Breast epithelium (tissue), 4 donors: Measurements from ENCODE around the gene ELOVL7. TPM values are rescaled to one million over a fixed set of nuclear protein-coding genes. Genes with fewer than 3 reads are reported as not detected.
"Not testable (repeated sequence)": the region's sequence is repeated elsewhere in the genome, so short reads cannot be mapped to it uniquely, and the experiment has no call there.

ENCODE experiments used
- DNase-seq, 2 donors: peaks; one replicate each; pipeline ENCODE4 v3.0.0-alpha.2; 2019; ENCODE audit warnings: low spot score in 2 of 2
- H3K27ac ChIP-seq, 2 donors: fragments of 200-600 bp; sonication (generic) in 1 of 2; one replicate each; pipeline ENCODE4 v1.5.1; 2016 to 2019; ENCODE audit warnings: mild to moderate bottlenecking in 1 of 2
- H3K27me3 ChIP-seq, 2 donors: fragments of 200-600 bp; sonication (generic) in 1 of 2; one replicate each; pipeline versions ENCODE4 v1.5.1 to v1.6.0; 2017 to 2019; ENCODE audit warnings: control low read depth in 1 of 2, mild to moderate bottlenecking in 1 of 2
- H3K36me3 ChIP-seq: fragments of 200-600 bp; one replicate; pipeline ENCODE4 v1.5.1; 2019
- H3K4me1 ChIP-seq, 2 donors: fragments of 200-600 bp; sonication (generic); one replicate each; pipeline ENCODE4 v1.5.1; 2016 to 2019; ENCODE audit warnings: control low read depth in 1 of 2
- H3K4me3 ChIP-seq, 3 donors: fragments of 200-600 bp; sonication (generic); 1 replicate in 2 of 3; 2 replicates in 1 of 3; pipeline ENCODE4 v1.5.1; 2016 to 2019; ENCODE audit warnings: mild to moderate bottlenecking in 3 of 3, moderate library complexity in 2 of 3
- H3K9me3 ChIP-seq, 2 donors: fragments of 200-600 bp; sonication (generic) in 1 of 2; one replicate each; pipeline ENCODE4 v1.5.1; 2016 to 2019; ENCODE audit warnings: control low read depth in 1 of 2
- CTCF ChIP-seq, 3 donors: fragments of 450-650 bp; IDR thresholded peaks; one replicate each; pipeline ENCODE4 v1.5.1; 2016 to 2017; ENCODE audit warnings: antibody characterized with exemption in 3 of 3, mild to moderate bottlenecking in 3 of 3, moderate library complexity in 3 of 3
- POLR2A ChIP-seq: fragments of 450-650 bp; IDR thresholded peaks from one replicate; pipeline ENCODE4 v1.6.1; 2016; ENCODE audit warnings: antibody characterized with exemption, mild to moderate bottlenecking, moderate library complexity
- POLR2AphosphoS5 ChIP-seq, 3 donors: sonication (generic); formaldehyde crosslinking; IDR thresholded peaks; one replicate each; pipeline ENCODE4 v1.6.1; 2017; ENCODE audit warnings: antibody characterized with exemption in 3 of 3
- intact Hi-C: fragments of 100-400 bp; cut with DNase I; formaldehyde crosslinking; loops from one replicate; pipeline ENCODE4 v1.15.1; 2023; ENCODE audit warnings: low total_unique reads
- total RNA-seq, 3 donors: library from RNA; depleted of rRNA; stranded (reverse); fragments of >200 nt; gene quantifications; one replicate each; pipeline ENCODE4 v1.1.0, GENCODE V29; 2016

The ELOVL7 gene
- total RNA-seq, 3 donors from 2014 or later = 3.9 to 7.5 (median 6.1) TPM

- no peaks in the 10 kb centered on the region for H3K4me1 ChIP-seq
- no peaks in the 10 kb centered on the region for H3K27me3 ChIP-seq
- no peaks in the 10 kb centered on the region for H3K9me3 ChIP-seq
- H3K27ac ChIP-seq = no peak overlapping the region
- no peak for DNase-seq
- TF ChIP-seq POLR2A (no peak), CTCF (IDR thresholded peaks at IDR 0.05) (no peak), POLR2AphosphoS5 (IDR thresholded peaks at IDR 0.05) (no peak)
- H3K4me3 ChIP-seq = no peak overlapping the region
- no peaks in the 10 kb centered on the region for H3K36me3 ChIP-seq
- intact Hi-C loops = no loop called here
These were observed 119.9 kb downstream of the ELOVL7 start for GRCh38 chr5:60724126-60724525.

- H3K4me3 ChIP-seq = no peak overlapping the region
- no peak overlapping the region for H3K27ac ChIP-seq
- intact Hi-C loops = no loop called here
These were observed 121.7 kb downstream of the ELOVL7 start for GRCh38 chr5:60722416-60722815.

GRCh38 chr5:60719329-60719728 lies 124.7 kb downstream of the ELOVL7 start:
- H3K4me3 ChIP-seq = no peak overlapping the region
- intact Hi-C loops = no loop called here
- H3K4me1 ChIP-seq = no peaks in the 10 kb centered on the region
- no peak for DNase-seq
- H3K9me3 ChIP-seq = peaks cover 0 to 5% of the 10 kb centered on the region in 2 donors
- H3K27ac ChIP-seq = no peak overlapping the region
- H3K36me3 ChIP-seq = no peaks in the 10 kb centered on the region
- no peaks in the 10 kb centered on the region for H3K27me3 ChIP-seq
- no peak for TF ChIP-seq CTCF (IDR thresholded peaks at IDR 0.05)
- TF ChIP-seq POLR2AphosphoS5 (IDR thresholded peaks at IDR 0.05) = no peak
- no peak for TF ChIP-seq POLR2A

More at GRCh38 chr5:60722416-60722815, 121.7 kb downstream of the ELOVL7 start:
- Histone ChIP-seq H3K27me3 (no peaks in the 10 kb centered on the region), H3K4me1 (no peaks in the 10 kb centered on the region), H3K9me3 (no peaks in the 10 kb centered on the region), H3K36me3 (no peaks in the 10 kb centered on the region)
- DNase-seq = no peak
- no peak for TF ChIP-seq CTCF (IDR thresholded peaks at IDR 0.05)
- no peak for TF ChIP-seq POLR2AphosphoS5 (IDR thresholded peaks at IDR 0.05)
- TF ChIP-seq POLR2A = no peak

- no peaks in the 10 kb centered on the region for H3K4me1 ChIP-seq
- intact Hi-C loops = no loop called here
- H3K27me3 ChIP-seq = no peaks in the 10 kb centered on the region
- H3K36me3 ChIP-seq = no peaks in the 10 kb centered on the region
- TF ChIP-seq CTCF (IDR thresholded peaks at IDR 0.05) (no peak), POLR2A (no peak), POLR2AphosphoS5 (IDR thresholded peaks at IDR 0.05) (no peak)
- no peak for DNase-seq
- no peak overlapping the region for H3K27ac ChIP-seq
- H3K9me3 ChIP-seq = peaks cover 0 to 5% of the 10 kb centered on the region in 2 donors
- H3K4me3 ChIP-seq = no peak overlapping the region
These were observed 125.7 kb downstream of the ELOVL7 start for GRCh38 chr5:60718166-60718892.

GRCh38 chr5:60715201-60715928 lies 128.7 kb downstream of the ELOVL7 start:
- H3K27ac ChIP-seq, H3K36me3 ChIP-seq, H3K27me3 ChIP-seq, H3K9me3 ChIP-seq, DNase-seq, H3K4me1 ChIP-seq, intact Hi-C loops, H3K4me3 ChIP-seq: not testable (repeated sequence)
